Measurements from ENCODE around the gene ACVR1.

ACVR1 gene

DNA sequence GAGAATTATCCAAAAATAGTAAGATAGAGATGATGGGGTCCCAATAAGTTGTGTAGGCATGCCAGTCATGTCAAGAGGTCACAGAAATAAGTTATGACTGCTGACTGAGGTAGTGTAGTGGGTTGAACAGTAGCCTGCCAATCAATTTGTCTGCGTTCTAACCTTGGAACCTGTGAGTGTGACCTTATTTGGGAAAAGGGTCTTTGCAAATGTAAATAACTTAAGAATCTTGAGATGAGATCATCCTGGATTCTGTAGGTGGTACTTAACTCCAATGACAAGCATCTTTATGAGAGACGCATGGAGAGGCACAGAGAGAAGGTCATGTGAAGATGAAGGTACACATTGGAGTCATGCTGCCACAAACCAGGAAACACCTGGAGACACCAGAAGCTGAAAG lies 31.0 kb downstream of the ACVR1 start:
- TF ChIP-seq CTCF (IDR thresholded peaks at IDR 0.05; ENCODE audit: borderline replicate concordance, insufficient read depth, low read depth, low read length), result no peak

DNA sequence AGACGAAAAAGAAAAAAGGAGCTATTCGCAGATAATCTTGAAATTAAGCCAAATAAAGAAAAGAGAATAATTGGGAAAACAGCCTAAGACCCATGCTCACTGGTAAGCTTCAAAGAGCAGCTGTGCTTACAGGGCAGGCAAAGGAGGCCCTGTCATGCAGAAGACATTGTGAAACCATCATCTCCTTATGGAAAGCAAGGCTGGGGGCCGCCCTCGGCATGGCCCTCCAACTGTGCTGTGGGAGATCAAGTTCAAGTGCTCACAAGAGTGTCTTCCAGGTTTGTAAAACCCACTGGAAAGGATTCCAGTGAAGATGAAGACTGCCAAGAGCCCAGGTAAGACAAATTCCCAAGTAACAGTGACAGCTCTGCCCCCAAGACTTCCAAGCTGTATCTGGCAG lies 32.2 kb downstream of the ACVR1 start:
- no peak overlapping the region for H3K4me3 ChIP-seq (ENCODE audit: low read depth, low read length)
- no peak for TF ChIP-seq CTCF (IDR thresholded peaks at IDR 0.05; ENCODE audit: borderline replicate concordance, insufficient read depth, low read depth, low read length)

More for the DNA sequence above, 31.0 kb downstream of the ACVR1 start:
- H3K4me3 ChIP-seq (ENCODE audit: low read depth, low read length), result no peak overlapping the region

GRCh38 chr2:157843081-157843480 lies 33.0 kb downstream of the ACVR1 start:
- TF ChIP-seq CTCF (IDR thresholded peaks at IDR 0.05; ENCODE audit: borderline replicate concordance, insufficient read depth, low read depth, low read length), result no peak

GRCh38 chr2:157842106-157842879 lies 33.8 kb downstream of the ACVR1 start:
- no peak overlapping the region for H3K4me3 ChIP-seq (ENCODE audit: low read depth, low read length)
- no peak for TF ChIP-seq CTCF (IDR thresholded peaks at IDR 0.05; ENCODE audit: borderline replicate concordance, insufficient read depth, low read depth, low read length)

More at GRCh38 chr2:157843081-157843480, 33.0 kb downstream of the ACVR1 start:
- no peak overlapping the region for H3K4me3 ChIP-seq (ENCODE audit: low read depth, low read length)

DNA sequence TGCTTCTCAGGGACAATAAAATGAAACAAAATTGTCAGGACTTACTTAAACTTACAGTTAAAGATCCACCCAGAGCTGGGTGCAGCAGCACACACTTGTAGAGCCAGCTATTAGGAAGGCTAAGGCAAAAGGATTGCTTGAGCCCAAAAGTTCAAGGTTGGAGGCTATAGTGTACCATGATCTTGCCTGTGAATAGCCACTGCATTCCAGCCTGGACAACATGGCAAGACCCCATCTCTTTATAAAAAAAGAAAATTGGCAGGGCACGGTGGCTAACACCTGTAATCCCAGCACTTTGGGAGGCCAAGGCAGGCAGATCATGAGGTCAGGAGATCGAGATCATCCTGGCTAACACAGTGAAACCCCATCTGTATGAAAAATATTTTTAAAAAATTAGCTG lies 34.6 kb downstream of the ACVR1 start:
- TF ChIP-seq CTCF (IDR thresholded peaks at IDR 0.05; ENCODE audit: borderline replicate concordance, insufficient read depth, low read depth, low read length), result no peak
- H3K4me3 ChIP-seq (ENCODE audit: low read depth, low read length), result no peak overlapping the region

DNA sequence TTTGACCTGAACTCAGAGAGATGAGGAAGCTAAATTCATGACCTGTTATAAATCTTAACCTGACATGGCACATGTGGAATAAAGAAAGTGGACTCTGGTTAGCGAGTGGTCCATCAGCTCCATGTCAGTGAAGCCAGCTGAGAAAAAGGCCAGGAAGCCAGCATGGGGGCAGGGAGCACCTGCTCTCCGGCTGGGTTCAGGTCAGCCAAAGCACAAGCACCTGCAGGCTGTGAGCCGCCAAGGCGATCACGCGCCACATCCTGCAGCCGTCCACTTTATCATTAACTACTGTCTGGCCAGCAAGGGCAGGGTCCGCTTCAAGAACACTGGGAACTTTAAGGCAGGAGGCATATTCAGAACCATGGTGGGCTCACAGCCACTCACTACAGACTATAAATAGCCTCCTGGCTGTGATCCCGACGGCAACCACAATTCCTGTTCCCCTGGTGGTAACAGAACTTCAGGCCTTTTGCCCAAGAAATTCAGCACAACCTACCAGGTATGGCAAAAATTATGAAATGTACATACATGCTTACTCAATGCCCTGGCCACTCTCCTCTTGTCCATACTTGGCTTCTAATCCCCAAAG lies 35.5 kb downstream of the ACVR1 start:
- no peak for TF ChIP-seq CTCF (IDR thresholded peaks at IDR 0.05; ENCODE audit: borderline replicate concordance, insufficient read depth, low read depth, low read length)

GRCh38 chr2:157839822-157840221 lies 36.3 kb downstream of the ACVR1 start:
- no peak for TF ChIP-seq CTCF (IDR thresholded peaks at IDR 0.05; ENCODE audit: borderline replicate concordance, insufficient read depth, low read depth, low read length)
- H3K4me3 ChIP-seq (ENCODE audit: low read depth, low read length), result no peak overlapping the region

More for the DNA sequence above, 35.5 kb downstream of the ACVR1 start:
- H3K4me3 ChIP-seq (ENCODE audit: low read depth, low read length), result no peak overlapping the region

All from GM12875 (cell line).